GM23338 (cell line): ENCODE data around the gene EXOC6B. TPM values are rescaled to one million over a fixed set of nuclear protein-coding genes. Genes with fewer than 3 reads are reported as not detected.

Experiments used
- ATAC-seq: fragments of 200-7000 bp; cut with Tn5 transposase; 3 replicates; pipeline ENCODE4 v1.9.1; 2020
- DNase-seq: peaks from one replicate; pipeline ENCODE4 v3.0.0-alpha.2; 2015; ENCODE audit warnings: low spot score
- H2AFZ ChIP-seq: fragments of 200-600 bp; sonication (generic); 2 replicates; pipeline ENCODE4 v1.8.0; 2016; ENCODE audit warnings: antibody characterized with exemption, mild to moderate bottlenecking, moderate library complexity
- H3F3A ChIP-seq: fragments of 200-600 bp; sonication (generic); replicated peaks from 2 replicates; pipeline ENCODE4 v1.8.0; 2017; ENCODE audit warnings: antibody characterized with exemption, mixed run types, low read depth
- H3K27ac ChIP-seq: fragments of 200-600 bp; sonication (generic); 2 replicates; pipeline ENCODE4 v1.6.1; 2016; ENCODE audit warnings: low read depth
- H3K27me3 ChIP-seq: fragments of 200-600 bp; sonication (generic); 2 replicates; pipeline ENCODE4 v1.8.0; 2016; ENCODE audit warnings: mild to moderate bottlenecking, mixed run types, moderate library complexity; ENCODE audit not compliant: insufficient read depth
- H3K36me3 ChIP-seq: fragments of 200-600 bp; sonication (generic); 2 replicates; pipeline ENCODE4 v1.8.0; 2016; ENCODE audit warnings: mild to moderate bottlenecking; ENCODE audit not compliant: insufficient read depth
- H3K4me1 ChIP-seq: fragments of 200-600 bp; sonication (generic); 2 replicates; pipeline ENCODE4 v1.8.0; 2016; ENCODE audit warnings: mild to moderate bottlenecking, moderate library complexity; ENCODE audit not compliant: insufficient read depth
- H3K4me2 ChIP-seq: fragments of 200-600 bp; sonication (generic); 2 replicates; pipeline ENCODE4 v1.7.1; 2017; ENCODE audit warnings: mixed run types
- H3K4me3 ChIP-seq: fragments of 200-600 bp; sonication (generic); 2 replicates; pipeline ENCODE4 v1.6.1; 2016; ENCODE audit warnings: mixed run types
- H3K79me2 ChIP-seq: fragments of 200-600 bp; sonication (generic); replicated peaks from 2 replicates; pipeline ENCODE4 v1.8.0; 2017; ENCODE audit warnings: mild to moderate bottlenecking; ENCODE audit not compliant: insufficient read depth
- H3K9me2 ChIP-seq: fragments of 200-600 bp; sonication (generic); 2 replicates; pipeline ENCODE4 v1.8.0; 2017; ENCODE audit not compliant: insufficient read depth
- H4K20me1 ChIP-seq: fragments of 200-600 bp; sonication (generic); replicated peaks from 2 replicates; pipeline ENCODE4 v1.8.0; 2017; ENCODE audit warnings: mild to moderate bottlenecking; ENCODE audit not compliant: insufficient read depth
- H3K27ac Mint-ChIP-seq: 2 replicates; pipeline ENCODE4 v1.8.0; 2020; ENCODE audit warnings: inconsistent platforms, mild to moderate bottlenecking, moderate library complexity, mixed read lengths
- H3K27me3 Mint-ChIP-seq: 3 replicates; pipeline ENCODE4 v1.8.0; 2022; ENCODE audit warnings: low read depth, mild to moderate bottlenecking, moderate library complexity, mixed read lengths, inconsistent platforms; ENCODE audit not compliant: insufficient read depth, poor library complexity
- H3K36me3 Mint-ChIP-seq: 3 replicates; pipeline ENCODE4 v1.8.0; 2021; ENCODE audit warnings: low read depth, mild to moderate bottlenecking, inconsistent platforms, moderate library complexity, mixed read lengths
- H3K4me1 Mint-ChIP-seq: 3 replicates; pipeline ENCODE4 v1.8.0; 2020; ENCODE audit warnings: mild to moderate bottlenecking, inconsistent platforms, mixed read lengths
- H3K4me3 Mint-ChIP-seq: 3 replicates; pipeline ENCODE4 v1.8.0; 2021; ENCODE audit warnings: moderate library complexity, mild to moderate bottlenecking, inconsistent platforms, mixed read lengths
- H3K9me3 Mint-ChIP-seq: 3 replicates; pipeline ENCODE4 v1.8.0; 2020; ENCODE audit warnings: moderate library complexity, mild to moderate bottlenecking, inconsistent platforms, mixed read lengths
- CREB1 ChIP-seq: fragments of 250-450 bp; sonication (Bioruptor Pico); IDR thresholded peaks from 2 replicates; pipeline ENCODE4 v1.5.0; 2020; ENCODE audit warnings: low read depth, mild to moderate bottlenecking, moderate library complexity
- EZH2 ChIP-seq: fragments of 200-600 bp; sonication (generic); IDR thresholded peaks from one replicate; pipeline ENCODE4 v1.8.0; 2017; ENCODE audit warnings: antibody characterized with exemption, mild to moderate bottlenecking, low read depth; ENCODE audit not compliant: unreplicated experiment
- EZH2phosphoT487 ChIP-seq: fragments of 200-600 bp; sonication (generic); IDR thresholded peaks from one replicate; pipeline ENCODE4 v1.8.1; 2018; ENCODE audit warnings: antibody characterized with exemption; ENCODE audit not compliant: unreplicated experiment
- JUNB ChIP-seq: IDR thresholded peaks from one replicate; pipeline ENCODE4 v1.6.1; 2016; ENCODE audit warnings: antibody characterized with exemption; ENCODE audit not compliant: unreplicated experiment
- NANOG ChIP-seq: IDR thresholded peaks from 2 replicates; pipeline ENCODE4 v1.6.1; 2016; ENCODE audit warnings: antibody characterized with exemption, borderline replicate concordance
- POLR2AphosphoS5 ChIP-seq: IDR thresholded peaks from 2 replicates; pipeline ENCODE4 v1.6.1; 2016; ENCODE audit warnings: antibody characterized with exemption, low read depth
- STAT1 ChIP-seq: IDR thresholded peaks from one replicate; pipeline ENCODE4 v1.6.1; 2016; ENCODE audit warnings: antibody characterized with exemption; ENCODE audit not compliant: unreplicated experiment
- ZNF114 ChIP-seq: fragments of 250-450 bp; sonication (Bioruptor Pico); IDR thresholded peaks from 2 replicates; pipeline ENCODE4 v1.5.0; 2020; ENCODE audit warnings: mild to moderate bottlenecking, moderate library complexity
- ZNF331 ChIP-seq: fragments of 250-450 bp; sonication (Bioruptor Pico); IDR thresholded peaks from 2 replicates; pipeline ENCODE4 v1.5.0; 2020; ENCODE audit warnings: low read depth, mild to moderate bottlenecking, moderate library complexity
- polyA plus RNA-seq: library from polyadenylated mRNA; unstranded; fragments of >200 nt; fragmentation: Nextera tagmentation; extraction: Ambion mirVana; gene quantifications from 2 replicates; pipeline ENCODE4 v1.2.1, GENCODE V29; 2016
- total RNA-seq: library from RNA; depleted of rRNA; stranded (reverse); fragments of >200 nt; shearing (Covaris generic); gene quantifications from 2 replicates; pipeline ENCODE4 v1.2.3, GENCODE V29; 2014
- TF ChIP-seq, protein P1 (sequence below): IDR thresholded peaks from one replicate; pipeline ENCODE4 v1.6.1; 2018; ENCODE audit warnings: antibody characterized with exemption; ENCODE audit not compliant: unreplicated experiment
- TF ChIP-seq, protein P2 (sequence below), 2 experiments: fragments of 200-600 bp in 1 of 2; sonication (generic) in 1 of 2; conservative IDR thresholded peaks; 2 replicates each; pipeline versions ENCODE4 v1.5.1 to v1.6.1; 2016 to 2017; ENCODE audit warnings: antibody characterized with exemption in 2 of 2, low read depth in 2 of 2, mild to moderate bottlenecking in 2 of 2, moderate library complexity in 1 of 2
- TF ChIP-seq, protein P3 (sequence below): fragments of 250-450 bp; sonication (Bioruptor Pico); IDR thresholded peaks from 2 replicates; pipeline ENCODE4 v1.5.0; 2020; ENCODE audit warnings: mild to moderate bottlenecking, moderate library complexity
- TF ChIP-seq, protein P4 (sequence below): IDR thresholded peaks from 2 replicates; pipeline ENCODE4 v1.6.1; 2016; ENCODE audit warnings: antibody characterized with exemption

The EXOC6B gene
- total and polyA plus RNA-seq, 2 experiments from 2014 or later, result 7.2 to 45.9 TPM

DNA sequence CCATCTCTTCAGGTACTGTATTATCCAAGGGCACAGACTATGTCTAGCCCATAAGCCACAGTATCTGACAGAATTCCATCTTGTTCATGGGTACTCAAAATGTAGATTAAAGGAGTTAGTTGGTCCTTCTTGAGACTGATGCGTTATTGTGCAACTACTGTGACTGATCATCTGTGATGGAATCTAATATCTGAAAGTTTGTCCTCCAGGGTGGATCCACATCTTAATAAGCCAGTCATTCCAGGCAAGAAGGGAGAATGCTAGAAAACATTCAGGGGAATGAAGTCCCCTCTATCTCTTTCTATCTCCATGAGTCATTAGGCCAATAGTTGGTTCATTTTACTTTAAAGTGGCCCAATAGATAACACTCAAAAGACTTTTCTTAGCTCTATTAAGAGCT, 252.6 kb downstream of the EXOC6B start:
- H3K27me3 Mint-ChIP-seq, result peaks cover under 1% of the 10 kb centered on the region
- H3K9me2 ChIP-seq, result no peaks in the 10 kb centered on the region
- H3K9me3 Mint-ChIP-seq, result no peaks in the 10 kb centered on the region
- no peak overlapping the region for H3K4me2 ChIP-seq
- H4K20me1 ChIP-seq, result no peaks in the 10 kb centered on the region
- no peak overlapping the region for H2AFZ ChIP-seq
- H3F3A ChIP-seq, result no peaks in the 10 kb centered on the region
- H3K27ac ChIP-seq, result no peak overlapping the region
- no peak overlapping the region for H3K4me3 Mint-ChIP-seq
- no peak for ATAC-seq
- TF ChIP-seq EZH2phosphoT487, result no peak
- TF ChIP-seq ZNF331, result no peak
- TF ChIP-seq, protein P1, sequence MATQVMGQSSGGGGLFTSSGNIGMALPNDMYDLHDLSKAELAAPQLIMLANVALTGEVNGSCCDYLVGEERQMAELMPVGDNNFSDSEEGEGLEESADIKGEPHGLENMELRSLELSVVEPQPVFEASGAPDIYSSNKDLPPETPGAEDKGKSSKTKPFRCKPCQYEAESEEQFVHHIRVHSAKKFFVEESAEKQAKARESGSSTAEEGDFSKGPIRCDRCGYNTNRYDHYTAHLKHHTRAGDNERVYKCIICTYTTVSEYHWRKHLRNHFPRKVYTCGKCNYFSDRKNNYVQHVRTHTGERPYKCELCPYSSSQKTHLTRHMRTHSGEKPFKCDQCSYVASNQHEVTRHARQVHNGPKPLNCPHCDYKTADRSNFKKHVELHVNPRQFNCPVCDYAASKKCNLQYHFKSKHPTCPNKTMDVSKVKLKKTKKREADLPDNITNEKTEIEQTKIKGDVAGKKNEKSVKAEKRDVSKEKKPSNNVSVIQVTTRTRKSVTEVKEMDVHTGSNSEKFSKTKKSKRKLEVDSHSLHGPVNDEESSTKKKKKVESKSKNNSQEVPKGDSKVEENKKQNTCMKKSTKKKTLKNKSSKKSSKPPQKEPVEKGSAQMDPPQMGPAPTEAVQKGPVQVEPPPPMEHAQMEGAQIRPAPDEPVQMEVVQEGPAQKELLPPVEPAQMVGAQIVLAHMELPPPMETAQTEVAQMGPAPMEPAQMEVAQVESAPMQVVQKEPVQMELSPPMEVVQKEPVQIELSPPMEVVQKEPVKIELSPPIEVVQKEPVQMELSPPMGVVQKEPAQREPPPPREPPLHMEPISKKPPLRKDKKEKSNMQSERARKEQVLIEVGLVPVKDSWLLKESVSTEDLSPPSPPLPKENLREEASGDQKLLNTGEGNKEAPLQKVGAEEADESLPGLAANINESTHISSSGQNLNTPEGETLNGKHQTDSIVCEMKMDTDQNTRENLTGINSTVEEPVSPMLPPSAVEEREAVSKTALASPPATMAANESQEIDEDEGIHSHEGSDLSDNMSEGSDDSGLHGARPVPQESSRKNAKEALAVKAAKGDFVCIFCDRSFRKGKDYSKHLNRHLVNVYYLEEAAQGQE, result no peak
- TF ChIP-seq STAT1, result no peak
- TF ChIP-seq, protein P2, sequence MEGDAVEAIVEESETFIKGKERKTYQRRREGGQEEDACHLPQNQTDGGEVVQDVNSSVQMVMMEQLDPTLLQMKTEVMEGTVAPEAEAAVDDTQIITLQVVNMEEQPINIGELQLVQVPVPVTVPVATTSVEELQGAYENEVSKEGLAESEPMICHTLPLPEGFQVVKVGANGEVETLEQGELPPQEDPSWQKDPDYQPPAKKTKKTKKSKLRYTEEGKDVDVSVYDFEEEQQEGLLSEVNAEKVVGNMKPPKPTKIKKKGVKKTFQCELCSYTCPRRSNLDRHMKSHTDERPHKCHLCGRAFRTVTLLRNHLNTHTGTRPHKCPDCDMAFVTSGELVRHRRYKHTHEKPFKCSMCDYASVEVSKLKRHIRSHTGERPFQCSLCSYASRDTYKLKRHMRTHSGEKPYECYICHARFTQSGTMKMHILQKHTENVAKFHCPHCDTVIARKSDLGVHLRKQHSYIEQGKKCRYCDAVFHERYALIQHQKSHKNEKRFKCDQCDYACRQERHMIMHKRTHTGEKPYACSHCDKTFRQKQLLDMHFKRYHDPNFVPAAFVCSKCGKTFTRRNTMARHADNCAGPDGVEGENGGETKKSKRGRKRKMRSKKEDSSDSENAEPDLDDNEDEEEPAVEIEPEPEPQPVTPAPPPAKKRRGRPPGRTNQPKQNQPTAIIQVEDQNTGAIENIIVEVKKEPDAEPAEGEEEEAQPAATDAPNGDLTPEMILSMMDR (conservative IDR thresholded peaks at IDR 0.05; ENCODE audit: low read depth in 2 of 2), result no peak
- TF ChIP-seq ZNF114 (CRISPR knock-in tag), result no peak
- no peak for TF ChIP-seq CREB1
- TF ChIP-seq POLR2AphosphoS5, result no peak
- TF ChIP-seq JUNB, result no peak
- no peak for TF ChIP-seq EZH2
- TF ChIP-seq, protein P3, sequence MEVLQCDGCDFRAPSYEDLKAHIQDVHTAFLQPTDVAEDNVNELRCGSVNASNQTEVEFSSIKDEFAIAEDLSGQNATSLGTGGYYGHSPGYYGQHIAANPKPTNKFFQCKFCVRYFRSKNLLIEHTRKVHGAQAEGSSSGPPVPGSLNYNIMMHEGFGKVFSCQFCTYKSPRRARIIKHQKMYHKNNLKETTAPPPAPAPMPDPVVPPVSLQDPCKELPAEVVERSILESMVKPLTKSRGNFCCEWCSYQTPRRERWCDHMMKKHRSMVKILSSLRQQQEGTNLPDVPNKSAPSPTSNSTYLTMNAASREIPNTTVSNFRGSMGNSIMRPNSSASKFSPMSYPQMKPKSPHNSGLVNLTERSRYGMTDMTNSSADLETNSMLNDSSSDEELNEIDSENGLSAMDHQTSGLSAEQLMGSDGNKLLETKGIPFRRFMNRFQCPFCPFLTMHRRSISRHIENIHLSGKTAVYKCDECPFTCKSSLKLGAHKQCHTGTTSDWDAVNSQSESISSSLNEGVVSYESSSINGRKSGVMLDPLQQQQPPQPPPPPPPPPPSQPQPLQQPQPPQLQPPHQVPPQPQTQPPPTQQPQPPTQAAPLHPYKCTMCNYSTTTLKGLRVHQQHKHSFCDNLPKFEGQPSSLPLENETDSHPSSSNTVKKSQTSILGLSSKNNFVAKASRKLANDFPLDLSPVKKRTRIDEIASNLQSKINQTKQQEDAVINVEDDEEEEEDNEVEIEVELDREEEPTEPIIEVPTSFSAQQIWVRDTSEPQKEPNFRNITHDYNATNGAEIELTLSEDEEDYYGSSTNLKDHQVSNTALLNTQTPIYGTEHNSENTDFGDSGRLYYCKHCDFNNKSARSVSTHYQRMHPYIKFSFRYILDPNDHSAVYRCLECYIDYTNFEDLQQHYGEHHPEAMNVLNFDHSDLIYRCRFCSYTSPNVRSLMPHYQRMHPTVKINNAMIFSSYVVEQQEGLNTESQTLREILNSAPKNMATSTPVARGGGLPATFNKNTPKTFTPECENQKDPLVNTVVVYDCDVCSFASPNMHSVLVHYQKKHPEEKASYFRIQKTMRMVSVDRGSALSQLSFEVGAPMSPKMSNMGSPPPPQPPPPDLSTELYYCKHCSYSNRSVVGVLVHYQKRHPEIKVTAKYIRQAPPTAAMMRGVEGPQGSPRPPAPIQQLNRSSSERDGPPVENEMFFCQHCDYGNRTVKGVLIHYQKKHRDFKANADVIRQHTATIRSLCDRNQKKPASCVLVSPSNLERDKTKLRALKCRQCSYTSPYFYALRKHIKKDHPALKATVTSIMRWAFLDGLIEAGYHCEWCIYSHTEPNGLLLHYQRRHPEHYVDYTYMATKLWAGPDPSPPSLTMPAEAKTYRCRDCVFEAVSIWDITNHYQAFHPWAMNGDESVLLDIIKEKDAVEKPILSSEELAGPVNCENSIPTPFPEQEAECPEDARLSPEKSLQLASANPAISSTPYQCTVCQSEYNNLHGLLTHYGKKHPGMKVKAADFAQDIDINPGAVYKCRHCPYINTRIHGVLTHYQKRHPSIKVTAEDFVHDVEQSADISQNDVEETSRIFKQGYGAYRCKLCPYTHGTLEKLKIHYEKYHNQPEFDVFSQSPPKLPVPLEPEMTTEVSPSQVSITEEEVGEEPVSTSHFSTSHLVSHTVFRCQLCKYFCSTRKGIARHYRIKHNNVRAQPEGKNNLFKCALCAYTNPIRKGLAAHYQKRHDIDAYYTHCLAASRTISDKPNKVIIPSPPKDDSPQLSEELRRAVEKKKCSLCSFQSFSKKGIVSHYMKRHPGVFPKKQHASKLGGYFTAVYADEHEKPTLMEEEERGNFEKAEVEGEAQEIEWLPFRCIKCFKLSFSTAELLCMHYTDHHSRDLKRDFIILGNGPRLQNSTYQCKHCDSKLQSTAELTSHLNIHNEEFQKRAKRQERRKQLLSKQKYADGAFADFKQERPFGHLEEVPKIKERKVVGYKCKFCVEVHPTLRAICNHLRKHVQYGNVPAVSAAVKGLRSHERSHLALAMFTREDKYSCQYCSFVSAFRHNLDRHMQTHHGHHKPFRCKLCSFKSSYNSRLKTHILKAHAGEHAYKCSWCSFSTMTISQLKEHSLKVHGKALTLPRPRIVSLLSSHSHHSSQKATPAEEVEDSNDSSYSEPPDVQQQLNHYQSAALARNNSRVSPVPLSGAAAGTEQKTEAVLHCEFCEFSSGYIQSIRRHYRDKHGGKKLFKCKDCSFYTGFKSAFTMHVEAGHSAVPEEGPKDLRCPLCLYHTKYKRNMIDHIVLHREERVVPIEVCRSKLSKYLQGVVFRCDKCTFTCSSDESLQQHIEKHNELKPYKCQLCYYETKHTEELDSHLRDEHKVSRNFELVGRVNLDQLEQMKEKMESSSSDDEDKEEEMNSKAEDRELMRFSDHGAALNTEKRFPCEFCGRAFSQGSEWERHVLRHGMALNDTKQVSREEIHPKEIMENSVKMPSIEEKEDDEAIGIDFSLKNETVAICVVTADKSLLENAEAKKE, result no peak
- TF ChIP-seq NANOG, result no peak
- TF ChIP-seq, protein P4, sequence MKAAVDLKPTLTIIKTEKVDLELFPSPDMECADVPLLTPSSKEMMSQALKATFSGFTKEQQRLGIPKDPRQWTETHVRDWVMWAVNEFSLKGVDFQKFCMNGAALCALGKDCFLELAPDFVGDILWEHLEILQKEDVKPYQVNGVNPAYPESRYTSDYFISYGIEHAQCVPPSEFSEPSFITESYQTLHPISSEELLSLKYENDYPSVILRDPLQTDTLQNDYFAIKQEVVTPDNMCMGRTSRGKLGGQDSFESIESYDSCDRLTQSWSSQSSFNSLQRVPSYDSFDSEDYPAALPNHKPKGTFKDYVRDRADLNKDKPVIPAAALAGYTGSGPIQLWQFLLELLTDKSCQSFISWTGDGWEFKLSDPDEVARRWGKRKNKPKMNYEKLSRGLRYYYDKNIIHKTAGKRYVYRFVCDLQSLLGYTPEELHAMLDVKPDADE, result no peak
- no peak for DNase-seq
- no peaks in the 10 kb centered on the region for H3K36me3 ChIP-seq
- H3K36me3 Mint-ChIP-seq, result no peaks in the 10 kb centered on the region
- H3K27ac Mint-ChIP-seq, result no peak overlapping the region
- no peaks in the 10 kb centered on the region for H3K27me3 ChIP-seq
- no peaks in the 10 kb centered on the region for H3K4me1 ChIP-seq
- H3K79me2 ChIP-seq, result no peaks in the 10 kb centered on the region
- H3K4me3 ChIP-seq, result no peak overlapping the region
- H3K4me1 Mint-ChIP-seq, result peaks cover 10% of the 10 kb centered on the region
